C4-2B (cell line): ENCODE results near the gene MADD.

ENCODE experiments used
- H3K27ac ChIP-seq: fragments of 450-650 bp; 2 replicates; pipeline ENCODE4 v1.5.1; 2017
- ZFX ChIP-seq: fragments of 450-650 bp; IDR thresholded peaks from 2 replicates; pipeline ENCODE4 v1.6.1; 2017
- TF ChIP-seq, protein P1 (sequence below): fragments of 450-650 bp; conservative IDR thresholded peaks from 2 replicates; pipeline ENCODE4 v1.5.1; 2017; ENCODE audit warnings: mild to moderate bottlenecking

MADD gene

DNA sequence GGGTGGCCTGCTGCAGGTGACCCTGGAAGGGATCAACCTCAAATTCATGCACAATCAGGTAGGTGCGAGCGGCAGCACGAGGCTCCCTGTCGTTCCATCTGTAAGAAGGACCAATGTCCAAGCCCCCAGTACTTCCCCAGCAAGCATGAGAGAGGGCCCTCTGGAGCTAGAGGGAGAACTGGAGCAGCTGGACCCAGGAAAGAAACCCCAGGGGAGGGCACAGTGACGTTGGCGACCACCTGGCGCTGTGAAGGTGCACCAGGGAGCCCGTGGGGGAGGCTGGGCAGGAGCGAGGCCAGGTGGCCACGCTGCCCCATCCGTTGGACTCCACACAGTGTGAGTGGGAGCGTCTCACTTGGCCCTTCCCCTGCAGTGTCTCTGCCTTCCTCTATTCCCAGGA is 54.6 kb downstream of the MADD start:
- no peak overlapping the region for H3K27ac ChIP-seq
- TF ChIP-seq ZFX: no peak
- TF ChIP-seq, protein P1, sequence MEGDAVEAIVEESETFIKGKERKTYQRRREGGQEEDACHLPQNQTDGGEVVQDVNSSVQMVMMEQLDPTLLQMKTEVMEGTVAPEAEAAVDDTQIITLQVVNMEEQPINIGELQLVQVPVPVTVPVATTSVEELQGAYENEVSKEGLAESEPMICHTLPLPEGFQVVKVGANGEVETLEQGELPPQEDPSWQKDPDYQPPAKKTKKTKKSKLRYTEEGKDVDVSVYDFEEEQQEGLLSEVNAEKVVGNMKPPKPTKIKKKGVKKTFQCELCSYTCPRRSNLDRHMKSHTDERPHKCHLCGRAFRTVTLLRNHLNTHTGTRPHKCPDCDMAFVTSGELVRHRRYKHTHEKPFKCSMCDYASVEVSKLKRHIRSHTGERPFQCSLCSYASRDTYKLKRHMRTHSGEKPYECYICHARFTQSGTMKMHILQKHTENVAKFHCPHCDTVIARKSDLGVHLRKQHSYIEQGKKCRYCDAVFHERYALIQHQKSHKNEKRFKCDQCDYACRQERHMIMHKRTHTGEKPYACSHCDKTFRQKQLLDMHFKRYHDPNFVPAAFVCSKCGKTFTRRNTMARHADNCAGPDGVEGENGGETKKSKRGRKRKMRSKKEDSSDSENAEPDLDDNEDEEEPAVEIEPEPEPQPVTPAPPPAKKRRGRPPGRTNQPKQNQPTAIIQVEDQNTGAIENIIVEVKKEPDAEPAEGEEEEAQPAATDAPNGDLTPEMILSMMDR: no peak

DNA sequence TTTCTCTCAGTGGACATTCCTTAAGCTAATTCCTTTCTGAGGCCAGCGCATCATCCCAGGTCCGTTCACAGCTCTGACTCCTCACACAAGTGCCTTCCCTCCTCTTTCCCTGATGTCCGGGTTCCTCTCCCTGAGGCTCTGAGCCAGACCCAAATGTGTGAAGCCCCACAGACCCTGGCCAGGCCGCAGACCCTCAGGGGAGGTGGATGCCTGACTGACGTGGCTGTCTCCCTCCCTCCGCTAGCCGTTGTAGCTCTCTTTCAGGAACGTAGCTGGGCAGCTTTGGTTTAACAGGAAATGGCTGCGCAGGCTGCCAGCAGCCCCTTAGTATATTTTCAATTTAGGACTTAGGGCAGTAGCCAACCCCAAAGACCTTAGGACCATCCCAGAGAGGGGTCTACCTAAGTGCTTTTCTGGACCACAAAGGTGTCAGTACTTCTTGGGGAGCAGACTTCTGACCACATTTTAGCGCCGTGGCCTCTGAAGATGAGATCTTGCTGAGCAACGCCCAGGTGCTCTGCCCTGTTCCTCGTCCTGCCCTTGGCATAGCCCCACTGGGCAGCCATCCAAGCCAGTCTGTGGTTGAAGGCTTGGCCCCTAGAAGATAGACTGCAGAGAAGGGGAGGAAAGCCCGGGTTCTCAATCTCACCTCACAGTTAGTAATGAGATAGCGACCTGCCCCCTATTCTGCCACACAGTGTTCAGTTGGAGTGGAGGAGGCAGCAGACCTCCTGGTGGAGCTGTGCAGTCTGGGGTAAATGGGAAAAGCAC is 55.5 kb downstream of the MADD start:
- no peak overlapping the region for H3K27ac ChIP-seq
- TF ChIP-seq ZFX: no peak
- TF ChIP-seq, protein P1: no peak

DNA sequence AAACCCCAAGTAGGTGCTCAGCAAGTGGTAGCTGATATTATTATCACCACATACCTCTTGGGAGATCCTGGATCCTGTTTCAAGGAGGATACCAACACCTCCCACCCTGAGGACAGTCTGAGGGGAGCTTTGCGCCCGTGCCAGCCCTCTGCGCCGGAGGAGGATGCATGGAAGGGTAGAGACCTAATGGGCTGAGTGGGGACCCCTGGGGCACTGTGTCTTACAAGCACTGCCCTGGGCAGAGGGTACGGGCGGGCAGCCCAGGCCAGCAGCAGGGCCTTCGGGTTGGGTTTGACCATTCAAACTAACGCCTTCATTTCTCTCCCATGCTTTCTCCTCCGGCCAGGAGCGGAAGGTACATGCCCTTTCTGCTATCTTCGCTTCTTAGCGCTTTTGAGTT is 56.3 kb downstream of the MADD start:
- H3K27ac ChIP-seq: no peak overlapping the region
- TF ChIP-seq ZFX: no peak
- TF ChIP-seq, protein P1: no peak

DNA sequence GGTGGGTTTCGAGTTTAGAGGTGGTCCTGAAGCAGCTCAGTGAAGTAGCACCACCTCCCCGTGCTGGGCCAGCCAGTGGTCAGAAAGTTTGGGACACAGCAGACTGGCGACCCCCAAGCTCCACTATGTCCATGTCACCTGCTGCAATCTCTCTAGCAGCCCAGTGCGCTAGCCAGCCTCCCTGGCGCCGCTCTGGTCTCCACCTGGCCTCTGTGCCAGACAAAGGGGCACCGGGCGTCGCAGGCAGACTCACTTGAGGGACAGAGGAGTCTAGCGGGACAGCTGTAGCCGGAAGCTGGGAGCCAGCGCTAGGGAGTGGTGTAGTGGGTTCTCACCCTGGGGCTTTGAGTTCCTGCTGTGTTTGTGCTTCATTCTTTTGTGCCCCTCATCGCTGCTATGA is 57.1 kb downstream of the MADD start:
- TF ChIP-seq, protein P1: no peak
- no peak for TF ChIP-seq ZFX
- H3K27ac ChIP-seq: no peak overlapping the region

DNA sequence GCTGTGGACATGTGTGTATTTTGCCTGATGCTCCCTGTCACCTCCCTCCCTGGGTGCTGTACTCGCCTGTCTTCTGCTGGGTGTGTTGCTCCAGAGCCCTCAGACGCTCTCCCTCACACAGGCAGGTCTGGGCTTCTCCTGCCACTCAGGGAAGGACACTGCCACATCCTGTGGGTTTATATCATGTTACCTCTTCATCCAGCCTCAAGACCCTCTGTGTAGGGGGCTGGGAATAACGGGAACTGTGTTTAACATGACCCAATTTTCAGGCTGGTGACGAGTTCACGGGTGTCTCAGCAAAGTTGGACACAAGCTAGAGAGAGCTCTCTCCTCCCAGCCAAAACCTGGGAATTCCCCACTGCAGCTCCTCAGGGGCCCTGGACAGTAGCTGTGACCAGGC is 58.0 kb downstream of the MADD start:
- no peak overlapping the region for H3K27ac ChIP-seq
- no peak for TF ChIP-seq ZFX
- TF ChIP-seq, protein P1: no peak

DNA sequence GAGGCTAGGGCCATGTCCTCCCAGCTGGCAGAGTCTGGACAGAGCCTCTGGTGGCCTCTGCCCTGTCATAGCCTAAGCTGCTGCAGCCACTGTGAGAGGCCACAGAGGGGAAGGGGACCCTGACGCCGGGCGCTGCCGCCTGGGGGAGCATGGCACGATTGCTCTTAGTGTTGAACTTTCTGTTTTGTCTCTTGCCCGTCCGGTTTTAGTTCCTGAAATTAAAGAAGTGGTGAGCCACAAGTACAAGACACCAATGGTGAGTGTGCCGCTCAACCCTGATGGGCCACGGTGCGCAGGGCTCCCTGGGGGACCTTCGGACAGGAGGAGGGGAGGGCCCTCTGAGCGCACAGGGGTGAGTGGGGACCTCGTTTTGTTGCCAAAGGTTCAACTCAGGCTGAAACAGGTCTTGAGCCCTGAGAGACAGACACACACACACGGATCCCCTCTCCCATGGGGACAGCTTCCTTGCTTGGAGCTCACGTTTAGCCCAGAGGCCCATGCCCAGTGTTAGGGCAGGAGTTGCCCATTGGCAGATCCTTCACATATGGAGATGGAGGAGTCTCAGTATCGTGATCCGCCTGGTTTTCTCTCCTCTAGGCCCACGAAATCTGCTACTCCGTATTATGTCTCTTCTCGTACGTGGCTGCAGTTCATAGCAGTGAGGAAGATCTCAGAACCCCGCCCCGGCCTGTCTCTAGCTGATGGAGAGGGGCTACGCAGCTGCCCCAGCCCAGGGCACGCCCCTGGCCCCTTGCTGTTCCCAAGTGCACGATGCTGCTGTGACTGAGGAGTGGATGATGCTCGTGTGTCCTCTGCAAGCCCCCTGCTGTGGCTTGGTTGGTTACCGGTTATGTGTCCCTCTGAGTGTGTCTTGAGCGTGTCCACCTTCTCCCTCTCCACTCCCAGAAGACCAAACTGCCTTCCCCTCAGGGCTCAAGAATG is 58.8 kb downstream of the MADD start:
- no peak for TF ChIP-seq ZFX
- TF ChIP-seq, protein P1: no peak
- H3K27ac ChIP-seq: no peak overlapping the region
